ENCODE results near the gene NMNAT2. TPM values are rescaled to one million over a fixed set of nuclear protein-coding genes. Genes with fewer than 3 reads are reported as not detected.

The NMNAT2 gene
- polyA plus RNA-seq, 1 donor from 2014 or later = 43.8 TPM

GRCh38 chr1:183300395-183300794, 117.8 kb downstream of the NMNAT2 start:
- Histone ChIP-seq H3K27ac (ENCODE audit: low read length) (no peak overlapping the region), H3K9me3 (ENCODE audit: low read length) (no peaks in the 10 kb centered on the region)
- TF ChIP-seq REST (IDR thresholded peaks at IDR 0.05; ENCODE audit: borderline replicate concordance) (no peak), CTCF (IDR thresholded peaks at IDR 0.05; ENCODE audit: poor library complexity, severe bottlenecking) (no peak), SMC3 (conservative IDR thresholded peaks at IDR 0.05; ENCODE audit: poor library complexity) (no peak), TAF1 (IDR thresholded peaks at IDR 0.05; ENCODE audit: low read depth) (no peak), MXI1 (conservative IDR thresholded peaks at IDR 0.05; ENCODE audit: poor library complexity, severe bottlenecking) (no peak), EP300 (conservative IDR thresholded peaks at IDR 0.05; ENCODE audit: poor library complexity, severe bottlenecking) (no peak), POLR2AphosphoS5 (IDR thresholded peaks at IDR 0.05) (no peak), EZH2 (IDR thresholded peaks at IDR 0.05; ENCODE audit: borderline replicate concordance, insufficient read depth, low read length, poor library complexity, severe bottlenecking) (no peak), RAD21 (conservative IDR thresholded peaks at IDR 0.05) (no peak)

GRCh38 chr1:183296782-183297181, 121.4 kb downstream of the NMNAT2 start:
- no peaks in the 10 kb centered on the region for H3K36me3 ChIP-seq (ENCODE audit: insufficient read depth, low read length)
- H3K9me2 ChIP-seq (ENCODE audit: insufficient read depth, low read length) = no peaks in the 10 kb centered on the region
- no peak overlapping the region for H2AFZ ChIP-seq (ENCODE audit: low read depth, low read length)
- no peak overlapping the region for H3K9ac ChIP-seq (ENCODE audit: low read length)
- H3K9me3 ChIP-seq (ENCODE audit: low read length) = no peaks in the 10 kb centered on the region
- H3K27ac ChIP-seq (ENCODE audit: low read length) = no peak overlapping the region
- H4K20me1 ChIP-seq (ENCODE audit: insufficient read depth) = no peaks in the 10 kb centered on the region
- H3K4me3 ChIP-seq (ENCODE audit: low read length) = no peak overlapping the region
- H3F3A ChIP-seq (ENCODE audit: insufficient read depth, low read length, poor library complexity, severe bottlenecking) = no peaks in the 10 kb centered on the region
- no peaks in the 10 kb centered on the region for H3K27me3 ChIP-seq (ENCODE audit: insufficient read depth, low read depth, low read length)
- H3K4me2 ChIP-seq (ENCODE audit: low read length) = no peak overlapping the region
- TF ChIP-seq POLR2AphosphoS5 (IDR thresholded peaks at IDR 0.05) (no peak), CTCF (IDR thresholded peaks at IDR 0.05; ENCODE audit: poor library complexity, severe bottlenecking) (no peak), EZH2 (IDR thresholded peaks at IDR 0.05; ENCODE audit: borderline replicate concordance, insufficient read depth, low read length, poor library complexity, severe bottlenecking) (no peak), MXI1 (conservative IDR thresholded peaks at IDR 0.05; ENCODE audit: poor library complexity, severe bottlenecking) (no peak), TAF1 (IDR thresholded peaks at IDR 0.05; ENCODE audit: low read depth) (no peak), EP300 (conservative IDR thresholded peaks at IDR 0.05; ENCODE audit: poor library complexity, severe bottlenecking) (no peak), SMC3 (conservative IDR thresholded peaks at IDR 0.05; ENCODE audit: poor library complexity) (no peak), REST (IDR thresholded peaks at IDR 0.05; ENCODE audit: borderline replicate concordance) (no peak)
- H3K79me2 ChIP-seq (replicated peaks; ENCODE audit: insufficient read depth, low read length) = no peaks in the 10 kb centered on the region

More at GRCh38 chr1:183300395-183300794, 117.8 kb downstream of the NMNAT2 start:
- no peaks in the 10 kb centered on the region for H3F3A ChIP-seq (ENCODE audit: insufficient read depth, low read length, poor library complexity, severe bottlenecking)
- no peak overlapping the region for H2AFZ ChIP-seq (ENCODE audit: low read depth, low read length)
- H3K36me3 ChIP-seq (ENCODE audit: insufficient read depth, low read length) = no peaks in the 10 kb centered on the region
- H3K79me2 ChIP-seq (replicated peaks; ENCODE audit: insufficient read depth, low read length) = no peaks in the 10 kb centered on the region
- no peak overlapping the region for H3K4me2 ChIP-seq (ENCODE audit: low read length)
- no peaks in the 10 kb centered on the region for H3K27me3 ChIP-seq (ENCODE audit: insufficient read depth, low read depth, low read length)
- H3K9me2 ChIP-seq (ENCODE audit: insufficient read depth, low read length) = no peaks in the 10 kb centered on the region
- no peaks in the 10 kb centered on the region for H4K20me1 ChIP-seq (ENCODE audit: insufficient read depth)
- no peak overlapping the region for H3K9ac ChIP-seq (ENCODE audit: low read length)
- H3K4me3 ChIP-seq (ENCODE audit: low read length) = no peak overlapping the region
